HG03064 (cell line): Measurements from ENCODE around the gene TAF1.
"Not testable (repeated sequence)": the region's sequence is repeated elsewhere in the genome, so short reads cannot be mapped to it uniquely, and the experiment has no call there.

ENCODE experiments used
- ATAC-seq: cut with Tn5 transposase; IDR thresholded peaks from one replicate; pipeline ENCODE4 v1.9.1; 2021; ENCODE audit warnings: low read depth; ENCODE audit not compliant: unreplicated experiment

TAF1 gene, protein sequence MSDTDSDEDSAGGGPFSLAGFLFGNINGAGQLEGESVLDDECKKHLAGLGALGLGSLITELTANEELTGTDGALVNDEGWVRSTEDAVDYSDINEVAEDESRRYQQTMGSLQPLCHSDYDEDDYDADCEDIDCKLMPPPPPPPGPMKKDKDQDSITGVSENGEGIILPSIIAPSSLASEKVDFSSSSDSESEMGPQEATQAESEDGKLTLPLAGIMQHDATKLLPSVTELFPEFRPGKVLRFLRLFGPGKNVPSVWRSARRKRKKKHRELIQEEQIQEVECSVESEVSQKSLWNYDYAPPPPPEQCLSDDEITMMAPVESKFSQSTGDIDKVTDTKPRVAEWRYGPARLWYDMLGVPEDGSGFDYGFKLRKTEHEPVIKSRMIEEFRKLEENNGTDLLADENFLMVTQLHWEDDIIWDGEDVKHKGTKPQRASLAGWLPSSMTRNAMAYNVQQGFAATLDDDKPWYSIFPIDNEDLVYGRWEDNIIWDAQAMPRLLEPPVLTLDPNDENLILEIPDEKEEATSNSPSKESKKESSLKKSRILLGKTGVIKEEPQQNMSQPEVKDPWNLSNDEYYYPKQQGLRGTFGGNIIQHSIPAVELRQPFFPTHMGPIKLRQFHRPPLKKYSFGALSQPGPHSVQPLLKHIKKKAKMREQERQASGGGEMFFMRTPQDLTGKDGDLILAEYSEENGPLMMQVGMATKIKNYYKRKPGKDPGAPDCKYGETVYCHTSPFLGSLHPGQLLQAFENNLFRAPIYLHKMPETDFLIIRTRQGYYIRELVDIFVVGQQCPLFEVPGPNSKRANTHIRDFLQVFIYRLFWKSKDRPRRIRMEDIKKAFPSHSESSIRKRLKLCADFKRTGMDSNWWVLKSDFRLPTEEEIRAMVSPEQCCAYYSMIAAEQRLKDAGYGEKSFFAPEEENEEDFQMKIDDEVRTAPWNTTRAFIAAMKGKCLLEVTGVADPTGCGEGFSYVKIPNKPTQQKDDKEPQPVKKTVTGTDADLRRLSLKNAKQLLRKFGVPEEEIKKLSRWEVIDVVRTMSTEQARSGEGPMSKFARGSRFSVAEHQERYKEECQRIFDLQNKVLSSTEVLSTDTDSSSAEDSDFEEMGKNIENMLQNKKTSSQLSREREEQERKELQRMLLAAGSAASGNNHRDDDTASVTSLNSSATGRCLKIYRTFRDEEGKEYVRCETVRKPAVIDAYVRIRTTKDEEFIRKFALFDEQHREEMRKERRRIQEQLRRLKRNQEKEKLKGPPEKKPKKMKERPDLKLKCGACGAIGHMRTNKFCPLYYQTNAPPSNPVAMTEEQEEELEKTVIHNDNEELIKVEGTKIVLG (N-terminal part only)

DNA sequence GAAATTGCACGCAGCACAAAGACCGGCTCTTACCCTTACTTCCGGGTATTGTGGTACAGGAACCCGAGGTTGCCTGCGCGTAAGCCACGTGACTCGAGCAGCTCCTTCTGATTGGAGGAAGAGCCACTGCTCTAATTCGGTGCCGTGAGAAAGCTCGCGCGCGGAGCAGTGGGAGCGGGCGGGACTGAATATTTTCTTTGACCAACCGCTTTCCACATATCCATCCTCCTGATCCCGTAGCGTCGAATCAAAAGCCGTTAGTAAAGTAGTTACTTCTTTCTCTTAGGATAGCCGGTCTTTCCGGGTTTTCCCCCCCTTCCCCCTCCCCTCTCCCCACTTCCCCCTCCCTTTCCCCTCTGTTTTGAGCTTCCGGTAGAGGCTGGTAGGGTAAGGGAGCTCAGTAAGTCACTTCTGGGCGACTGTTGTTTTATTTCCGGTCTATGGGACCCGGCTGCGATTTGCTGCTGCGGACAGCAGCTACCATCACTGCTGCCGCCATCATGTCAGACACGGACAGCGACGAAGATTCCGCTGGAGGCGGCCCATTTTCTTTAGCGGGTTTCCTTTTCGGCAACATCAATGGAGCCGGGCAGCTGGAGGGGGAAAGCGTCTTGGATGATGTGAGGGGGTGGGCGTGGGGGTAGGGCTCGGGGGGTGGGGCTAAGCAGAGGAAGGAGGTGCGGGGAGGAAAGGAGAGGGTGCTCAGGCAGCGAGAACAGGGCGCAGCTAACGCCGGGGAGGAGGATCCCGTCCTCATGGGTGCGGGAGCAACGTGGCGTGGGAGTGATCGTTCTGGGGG, at the start of gene TAF1:
Gene TAF1 (plus strand): TSS at position 483 of the 799 bp plus-strand sequence. CDS start 18 bp downstream, at position 501.
- ATAC-seq: peak; percentile 88

DNA sequence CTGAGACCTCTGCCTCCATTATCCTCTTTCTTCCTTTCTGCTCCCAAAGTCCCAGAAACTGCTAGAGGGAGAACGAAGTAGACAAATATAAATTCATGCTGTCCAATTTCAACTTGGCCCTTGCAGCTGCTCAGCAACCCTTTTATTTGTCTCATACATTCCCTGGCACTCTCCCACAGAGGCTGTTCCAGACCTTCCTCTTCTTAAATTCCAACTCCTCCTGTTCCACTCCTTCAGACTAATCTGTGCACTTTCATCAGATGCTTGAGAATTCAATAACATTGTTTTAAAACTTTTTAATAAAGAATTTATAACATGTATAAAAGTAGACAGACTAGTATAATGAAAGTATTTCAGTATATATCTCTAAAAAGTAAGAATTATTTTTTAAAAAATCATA, 49.2 kb upstream of the TAF1 start:
- ATAC-seq: not testable (repeated sequence)

GRCh38 chrX:71320126-71320525, 46.0 kb upstream of the TAF1 start:
- ATAC-seq: no peak

- no peak for ATAC-seq
These were observed 44.4 kb upstream of the TAF1 start for GRCh38 chrX:71321731-71322130.

- not testable (repeated sequence) for ATAC-seq
These were observed 41.7 kb upstream of the TAF1 start for GRCh38 chrX:71324452-71324851.

DNA sequence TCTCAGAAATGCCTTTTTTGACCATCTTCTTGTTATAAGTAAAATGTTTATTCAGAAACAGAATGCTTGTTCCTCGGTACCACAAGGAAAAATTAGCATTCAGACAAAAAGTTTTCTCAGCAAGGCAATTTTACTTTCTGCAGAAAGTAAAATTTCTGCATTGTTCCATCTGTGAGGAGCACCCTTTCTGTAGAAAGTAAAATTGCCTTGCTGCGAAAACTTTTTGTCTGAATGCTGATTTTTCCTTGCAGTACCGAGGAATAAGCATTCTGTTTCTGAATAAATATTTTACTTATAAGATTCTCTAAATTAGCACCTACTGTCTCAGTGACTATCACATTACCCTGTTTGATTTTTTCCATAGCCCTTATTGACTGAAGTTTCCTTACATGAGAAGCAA, 39.8 kb upstream of the TAF1 start:
- ATAC-seq: no peak

DNA sequence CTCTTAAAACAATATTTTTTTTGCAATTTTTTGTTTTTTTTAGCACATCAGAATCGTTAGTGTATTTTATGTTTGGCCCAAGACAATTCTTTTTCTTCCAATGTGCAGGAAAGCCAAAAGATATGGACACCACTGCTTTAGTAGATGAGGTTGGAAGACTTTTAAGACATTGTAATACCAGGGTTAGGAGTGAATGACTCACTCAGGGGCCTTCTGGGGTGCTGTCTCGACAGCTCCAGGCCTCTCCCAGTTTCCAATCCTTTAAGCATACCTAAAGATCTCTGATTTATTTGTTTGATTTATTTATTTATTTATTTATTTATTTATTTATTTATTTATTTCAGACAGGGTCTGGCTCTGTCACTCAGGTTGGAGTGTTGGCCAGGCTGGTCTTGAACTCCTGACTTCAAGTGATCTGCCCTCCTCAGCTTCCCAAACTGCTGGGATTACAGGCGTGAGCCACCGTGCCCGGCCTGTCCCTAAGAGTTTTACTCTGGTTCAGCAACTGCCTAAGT, 16.9 kb upstream of the TAF1 start:
- not testable (repeated sequence) for ATAC-seq

DNA sequence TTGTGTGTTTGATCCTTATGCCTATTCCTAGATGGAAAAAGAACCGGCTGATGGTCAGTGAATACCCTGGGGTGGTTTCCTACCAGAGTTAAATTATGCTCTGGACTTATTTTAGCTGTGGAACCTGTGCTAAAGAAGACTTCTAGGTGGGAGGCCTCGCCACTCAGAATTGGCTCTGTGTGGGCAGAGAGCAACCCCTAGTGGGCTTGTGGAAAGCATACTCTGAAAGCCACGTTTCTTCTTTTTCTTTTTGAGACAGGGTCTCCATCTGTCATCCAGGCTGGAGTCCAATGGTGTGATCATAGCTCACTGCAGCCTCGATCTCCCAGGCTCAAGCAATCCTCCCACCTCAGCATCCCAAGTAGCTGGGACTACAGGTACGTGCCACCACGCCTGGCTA, 16.3 kb upstream of the TAF1 start:
- not testable (repeated sequence) for ATAC-seq

DNA sequence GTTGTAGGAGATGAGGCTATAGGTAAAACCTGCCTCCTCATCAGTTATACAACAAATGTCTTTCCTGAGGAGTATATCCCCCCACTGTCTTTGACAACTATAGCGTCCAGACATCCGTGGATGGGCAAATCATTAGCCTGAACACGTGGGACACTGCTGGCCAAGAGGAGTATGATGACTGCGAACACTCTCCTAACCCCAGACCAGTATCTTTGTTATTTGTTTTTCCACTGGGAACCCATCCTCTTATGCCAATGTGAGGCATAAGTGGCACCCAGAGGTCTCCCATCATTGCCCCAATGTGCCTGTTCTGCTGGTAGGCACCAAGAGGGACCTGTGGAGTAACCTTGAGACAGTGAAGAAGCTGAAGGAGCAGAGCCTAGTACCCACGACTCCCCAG, 13.7 kb upstream of the TAF1 start:
- ATAC-seq: not testable (repeated sequence)

DNA sequence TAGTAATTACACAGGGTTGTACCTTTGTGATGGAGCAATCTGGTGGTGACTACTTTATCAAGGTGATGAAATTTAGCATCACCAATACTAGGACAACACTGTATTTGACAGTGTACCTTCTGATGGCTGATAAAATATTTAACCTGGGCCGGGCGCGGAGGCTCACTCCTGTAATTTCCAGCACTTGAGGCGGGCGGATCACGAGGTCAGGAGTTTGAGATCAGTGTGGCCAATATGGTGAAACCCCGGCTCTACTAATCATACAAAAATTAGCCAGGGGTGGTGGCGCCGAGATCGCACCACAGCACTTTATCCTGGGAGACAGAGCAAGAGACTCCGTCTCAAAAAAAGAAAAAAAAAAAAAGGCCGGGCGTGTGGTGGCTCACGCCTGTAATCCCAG, 1.9 kb upstream of the TAF1 start:
- no peak for ATAC-seq

GRCh38 chrX:71365356-71365874, 742 bp upstream of the TAF1 start:
- ATAC-seq: no peak

- ATAC-seq: no peak
These were observed 608 bp downstream of the TAF1 start for GRCh38 chrX:71366674-71367256.

DNA sequence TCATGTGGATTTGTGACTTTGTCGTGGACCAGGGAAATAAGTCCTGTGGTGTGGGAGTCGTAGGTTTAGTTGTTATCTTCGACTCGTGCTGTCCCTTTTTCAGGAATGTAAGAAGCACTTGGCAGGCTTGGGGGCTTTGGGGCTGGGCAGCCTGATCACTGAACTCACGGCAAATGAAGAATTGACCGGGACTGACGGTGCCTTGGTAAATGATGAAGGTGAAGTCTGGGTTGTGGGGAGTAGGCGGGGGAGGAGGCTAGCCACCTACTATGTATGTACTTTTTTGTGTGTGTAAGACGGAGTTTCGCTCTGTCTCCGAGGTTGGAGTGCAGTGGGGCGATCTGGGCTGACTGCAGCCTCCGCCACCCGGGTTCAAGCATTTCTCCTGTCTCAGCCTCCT, 1.2 kb downstream of the TAF1 start:
- ATAC-seq: no peak

GRCh38 chrX:71372388-71372787, 6.2 kb downstream of the TAF1 start:
- no peak for ATAC-seq

GRCh38 chrX:71378732-71379131, 12.6 kb downstream of the TAF1 start:
- ATAC-seq: no peak

DNA sequence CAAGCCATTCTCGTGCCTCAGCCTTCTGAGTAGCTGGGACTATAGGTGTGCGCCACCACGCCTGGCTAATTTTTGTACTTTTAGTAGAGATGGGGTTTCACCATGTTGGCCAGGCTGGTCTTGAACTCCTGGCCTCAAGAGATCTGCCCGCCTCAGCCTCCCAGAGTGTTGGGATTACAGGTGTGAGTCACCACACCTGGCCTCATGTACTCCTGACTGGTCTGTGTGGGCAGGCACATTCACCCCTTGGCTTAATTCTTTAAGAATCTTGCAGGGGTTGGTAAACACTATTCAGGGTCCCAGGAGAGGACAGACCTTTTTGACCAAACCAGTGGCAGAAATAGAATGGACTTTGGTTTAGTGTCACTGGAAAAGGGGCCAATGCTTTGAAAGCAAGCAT, 25.6 kb downstream of the TAF1 start:
- not testable (repeated sequence) for ATAC-seq

DNA sequence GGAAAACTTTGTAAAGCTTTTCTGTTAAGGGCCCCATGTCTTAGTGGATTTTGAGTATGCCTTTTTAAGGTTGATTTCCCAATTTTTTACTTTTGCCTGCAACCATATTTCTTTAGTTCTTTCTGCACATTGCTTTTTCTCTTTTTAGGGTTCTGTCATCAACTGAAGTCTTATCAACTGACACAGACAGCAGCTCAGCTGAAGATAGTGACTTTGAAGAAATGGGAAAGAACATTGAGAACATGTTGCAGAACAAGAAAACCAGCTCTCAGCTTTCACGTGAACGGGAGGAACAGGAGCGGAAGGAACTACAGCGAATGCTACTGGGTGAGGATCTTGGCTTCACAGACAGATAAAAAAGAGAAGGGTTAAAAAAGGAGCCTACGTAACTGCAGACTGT, 27.8 kb downstream of the TAF1 start:
- ATAC-seq: no peak

DNA sequence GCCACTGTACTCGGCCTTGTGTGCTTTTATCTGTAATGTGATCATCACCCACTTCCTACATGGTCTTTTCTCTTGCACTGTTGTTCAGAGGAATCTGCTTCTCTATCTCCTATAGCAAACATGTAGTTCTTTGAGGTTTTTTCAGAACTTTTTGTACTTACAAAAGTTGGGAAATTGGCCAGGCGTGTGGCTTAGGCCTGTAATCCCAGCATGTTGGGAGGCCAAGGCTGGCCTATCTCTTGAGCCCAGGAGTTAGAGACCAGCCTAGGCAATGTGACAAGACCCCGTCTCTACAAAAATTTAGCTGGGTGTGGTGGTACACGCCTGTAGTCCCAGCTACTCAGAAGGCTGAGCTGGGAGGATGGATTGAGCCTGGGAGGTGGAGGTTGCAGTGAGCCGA, 30.4 kb downstream of the TAF1 start:
- no peak for ATAC-seq

- no peak for ATAC-seq
These were observed 34.6 kb downstream of the TAF1 start for GRCh38 chrX:71400710-71401109.
